GM19468 (cell line): Measurements from ENCODE around the gene POLR3E.
"Not testable (repeated sequence)": the region's sequence is repeated elsewhere in the genome, so short reads cannot be mapped to it uniquely, and the experiment has no call there.

ENCODE experiments used
- ATAC-seq: cut with Tn5 transposase; IDR thresholded peaks from one replicate; pipeline ENCODE4 v1.9.1; 2021; ENCODE audit warnings: mild to moderate bottlenecking, moderate library complexity, moderate number of reproducible peaks; ENCODE audit not compliant: unreplicated experiment; ENCODE audit errors: extremely low read depth

The POLR3E gene

DNA sequence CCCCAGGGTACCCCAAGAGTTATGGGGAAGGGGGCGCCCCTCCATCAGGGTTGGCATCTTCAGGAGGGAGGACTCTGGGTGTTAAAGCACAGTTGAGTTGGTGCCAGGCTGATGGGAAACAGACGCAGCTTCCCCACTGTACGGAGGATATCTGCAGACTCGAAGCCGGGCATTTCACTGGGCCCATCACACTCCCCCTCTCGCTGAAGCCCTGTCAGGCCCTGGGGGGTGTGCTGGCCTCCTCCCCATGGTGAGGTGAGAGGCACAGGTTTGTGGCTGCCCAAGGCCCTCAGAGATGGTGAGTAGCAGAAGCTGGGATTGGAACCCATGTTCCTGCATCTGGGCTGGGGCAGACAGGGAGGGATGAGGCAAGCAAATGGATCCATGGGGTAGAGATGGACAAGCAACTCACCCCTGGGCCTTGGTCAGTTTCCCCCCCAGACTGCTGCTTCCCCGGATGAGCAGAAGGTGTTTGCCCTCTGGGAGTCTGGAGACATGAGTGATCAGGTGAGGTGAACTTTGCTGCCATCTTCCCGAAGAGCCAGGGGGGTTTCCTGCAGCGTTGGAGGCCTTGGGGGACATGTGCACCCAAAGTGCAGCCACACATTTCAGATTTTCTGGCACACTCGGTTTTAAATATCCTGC, 31.0 kb downstream of the POLR3E start:
- ATAC-seq = no peak

GRCh38 chr16:22329199-22329695, 32.0 kb downstream of the POLR3E start:
- ATAC-seq = no peak

DNA sequence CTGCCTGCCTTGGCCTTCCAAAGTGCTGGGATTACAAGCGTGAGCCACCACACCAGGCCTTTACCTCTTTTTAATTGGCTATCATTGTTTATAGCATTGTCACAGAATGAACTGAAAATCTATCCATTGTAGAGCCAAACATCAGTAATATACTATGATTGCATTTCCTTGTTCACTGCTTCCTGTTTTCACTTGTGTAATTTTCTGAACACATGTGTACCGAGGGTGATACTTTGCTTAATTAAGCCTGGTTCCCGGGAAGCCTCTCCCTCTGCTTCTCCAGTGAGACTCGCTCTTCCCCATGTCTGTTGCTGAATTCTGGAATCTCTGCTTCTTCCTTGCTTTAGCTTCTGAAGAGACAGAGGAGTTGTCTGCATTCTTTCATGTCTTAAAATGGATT, 33.1 kb downstream of the POLR3E start:
- no peak for ATAC-seq

GRCh38 chr16:22333457-22333994, 36.3 kb downstream of the POLR3E start:
- no peak for ATAC-seq

- ATAC-seq = no peak
These were observed 38.5 kb downstream of the POLR3E start for GRCh38 chr16:22335668-22336246.

DNA sequence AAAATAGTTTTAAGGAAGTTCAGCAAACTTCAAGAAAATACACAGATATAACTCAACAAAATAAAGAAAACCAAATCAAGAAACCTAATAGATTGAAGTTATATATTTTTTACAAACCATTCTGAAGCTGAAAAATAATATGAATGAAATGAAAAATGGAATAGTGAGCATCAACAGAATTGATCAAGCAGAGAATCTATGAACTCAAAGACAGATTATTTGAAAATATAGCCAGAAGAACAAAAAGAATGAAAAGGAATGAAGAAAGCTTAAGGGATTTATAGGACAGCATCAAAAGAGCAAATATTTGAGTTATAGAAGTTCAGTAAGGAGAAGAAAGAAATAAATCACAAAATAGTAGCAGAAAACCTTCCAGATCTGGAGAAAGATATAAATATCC, 39.4 kb downstream of the POLR3E start:
- no peak for ATAC-seq

DNA sequence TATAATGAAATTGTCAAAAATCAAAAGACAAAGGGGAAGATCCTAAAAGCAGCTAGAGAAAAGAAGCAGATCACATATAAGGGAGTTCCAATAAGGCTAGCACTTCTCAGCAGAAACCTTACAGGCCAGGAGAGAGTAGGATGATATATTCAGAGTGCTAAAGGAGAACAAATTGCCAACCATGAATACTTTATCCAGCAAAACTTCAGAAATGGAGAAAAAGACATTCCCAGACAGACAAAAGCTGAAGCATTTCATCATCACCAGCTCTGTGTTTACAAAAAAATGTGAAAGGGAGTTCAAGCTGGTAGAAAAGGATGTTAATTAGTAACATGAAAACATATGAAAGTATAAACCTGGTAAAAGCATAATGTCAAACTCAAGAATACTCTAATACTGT, 39.8 kb downstream of the POLR3E start:
- ATAC-seq = no peak

DNA sequence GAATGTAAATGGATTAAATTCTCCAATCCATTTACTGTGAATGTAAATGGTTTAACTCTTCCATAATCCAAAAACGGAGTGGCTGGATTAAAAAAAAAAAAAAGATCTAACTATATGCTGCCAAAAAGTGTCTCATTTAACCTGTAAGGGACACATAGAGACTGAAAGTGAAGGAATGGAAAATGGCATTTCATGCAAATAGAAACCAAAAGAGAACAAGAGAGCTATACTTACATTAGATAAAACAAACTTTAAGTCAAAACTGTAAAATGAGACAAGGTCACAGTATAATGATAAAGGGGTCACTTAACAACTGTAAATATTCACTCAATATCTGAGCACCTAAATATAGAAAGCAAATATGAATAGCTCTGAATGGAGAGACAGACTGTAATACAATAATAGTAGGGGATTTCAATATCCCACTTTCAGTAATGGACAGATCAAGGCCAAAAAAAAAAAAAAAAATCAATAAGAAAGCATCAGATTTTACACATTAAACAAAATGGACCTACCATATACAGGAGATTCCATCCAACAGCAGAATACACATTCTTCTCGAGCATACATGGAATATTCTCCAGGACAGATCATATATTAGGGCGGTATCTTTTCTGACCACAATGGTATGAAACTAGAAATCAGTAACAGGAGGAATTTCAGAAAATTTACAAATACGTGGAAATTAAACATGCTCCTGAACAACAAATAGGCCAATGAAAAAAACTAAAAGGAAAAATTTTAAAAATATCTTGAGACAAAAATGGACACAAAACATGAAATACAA, 40.8 kb downstream of the POLR3E start:
- no peak for ATAC-seq

GRCh38 chr16:22340945-22341344, 43.7 kb downstream of the POLR3E start:
- ATAC-seq = no peak

DNA sequence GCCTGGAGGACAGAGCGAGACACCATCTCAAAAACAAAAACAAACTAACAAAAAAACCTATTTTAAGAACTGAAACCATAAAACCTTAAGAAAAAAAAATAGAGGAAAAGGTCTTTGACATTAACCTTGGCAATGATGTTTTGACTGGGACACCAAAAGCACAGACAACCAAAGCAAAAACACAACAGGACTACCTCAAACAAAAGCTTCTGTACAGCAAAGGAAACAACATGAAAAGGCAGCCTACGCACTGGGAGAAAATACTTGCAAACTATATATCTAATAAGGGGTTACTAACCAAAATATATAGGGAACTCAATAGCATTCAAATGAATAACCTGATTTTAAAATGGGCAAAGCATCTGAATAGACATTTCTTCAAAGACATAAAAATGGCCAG, 44.9 kb downstream of the POLR3E start:
- no peak for ATAC-seq

GRCh38 chr16:22346483-22346882, 49.3 kb downstream of the POLR3E start:
- no peak for ATAC-seq

DNA sequence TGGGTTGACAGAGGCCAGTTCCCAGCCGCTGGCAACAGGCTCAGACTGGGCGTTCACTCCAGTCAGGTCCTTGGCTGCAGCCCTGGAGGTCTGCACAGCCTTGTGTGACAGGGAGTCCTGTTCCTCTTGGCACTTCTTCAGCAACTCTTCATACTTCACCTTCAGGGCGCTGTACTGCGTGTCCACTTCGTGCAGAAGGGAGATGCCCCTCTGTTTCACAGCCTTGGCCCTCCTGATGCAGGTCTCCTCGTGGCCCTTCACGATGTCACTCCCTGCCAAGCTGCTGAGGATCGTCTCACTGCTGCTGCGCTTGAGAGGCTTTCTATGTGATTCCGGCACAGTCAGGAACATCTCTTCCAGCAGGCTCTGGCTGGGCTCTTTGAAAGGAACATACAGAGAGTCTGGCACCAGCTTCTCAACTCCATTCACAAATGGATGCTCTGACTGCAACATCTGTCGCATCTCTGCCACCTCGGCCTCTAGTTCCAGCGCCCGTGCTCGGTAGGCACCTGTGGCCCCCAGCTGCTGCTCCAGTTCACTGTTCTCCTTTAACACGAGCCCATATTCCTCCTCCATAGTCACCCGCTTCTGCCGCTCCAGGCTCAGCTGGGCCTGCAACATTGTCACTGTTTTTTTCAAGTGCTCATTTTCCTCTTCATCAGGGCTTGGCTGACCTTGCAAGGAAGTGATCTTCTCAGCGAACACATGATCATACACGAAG, 50.1 kb downstream of the POLR3E start:
- no peak for ATAC-seq

DNA sequence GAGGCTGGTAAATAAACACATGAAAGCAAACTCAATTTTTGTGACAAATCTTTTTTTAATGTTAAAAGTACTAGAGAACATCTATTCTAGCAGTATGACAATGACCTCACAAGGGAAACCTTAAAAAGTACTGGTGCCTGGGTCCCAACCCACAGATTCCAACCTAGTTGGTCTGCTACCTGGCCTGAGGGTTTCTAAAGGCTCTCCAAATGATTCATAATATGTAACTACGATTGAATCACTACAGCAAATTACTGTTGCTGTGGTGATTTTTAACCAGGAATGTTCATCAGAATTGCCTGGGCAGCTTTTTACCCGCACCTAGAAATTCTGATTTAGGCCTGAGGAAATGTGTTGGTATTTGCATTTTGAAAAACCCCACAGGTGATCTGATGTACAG, 51.1 kb downstream of the POLR3E start:
- no peak for ATAC-seq

DNA sequence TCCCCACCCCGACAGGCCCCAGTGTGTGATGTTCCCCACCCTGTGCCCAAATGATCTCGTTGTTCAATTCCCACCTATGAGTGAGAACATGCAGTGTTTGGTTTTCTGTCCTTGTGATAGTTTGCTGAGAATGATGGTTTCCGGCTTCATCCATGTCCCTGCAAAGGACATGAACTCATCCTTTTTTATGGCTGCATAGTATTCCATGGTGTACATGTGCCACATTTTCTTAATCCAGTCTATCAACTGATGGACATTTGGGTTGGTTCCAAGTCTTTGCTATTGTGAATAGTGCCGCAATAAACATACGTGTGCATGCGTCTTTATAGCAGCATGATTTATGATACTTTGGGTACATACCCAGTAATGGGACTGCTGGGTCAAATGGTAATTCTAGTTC, 53.8 kb downstream of the POLR3E start:
- ATAC-seq = not testable (repeated sequence)

GRCh38 chr16:22352140-22352539, 54.9 kb downstream of the POLR3E start:
- no peak for ATAC-seq

DNA sequence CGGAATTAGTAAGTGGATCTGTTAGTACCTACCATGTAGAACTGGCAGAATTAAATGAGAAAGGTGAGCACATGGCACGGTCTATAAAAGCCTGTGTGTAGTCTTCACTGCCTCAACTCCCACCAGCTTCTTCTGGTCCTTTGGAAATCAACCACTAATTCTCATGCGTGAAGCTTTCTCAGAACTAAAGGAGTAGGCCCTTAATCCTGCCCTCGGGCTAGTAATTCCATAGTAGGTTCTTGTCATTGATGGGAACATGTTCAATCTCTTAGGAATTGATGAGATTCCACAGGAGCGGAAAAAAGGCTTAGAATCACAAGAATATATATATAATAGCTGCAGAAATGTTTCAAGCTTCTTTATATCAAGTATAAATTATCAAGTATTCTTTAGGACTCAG, 55.5 kb downstream of the POLR3E start:
- no peak for ATAC-seq

- ATAC-seq = no peak
These were observed 56.1 kb downstream of the POLR3E start for GRCh38 chr16:22353191-22353919.

- ATAC-seq = no peak
These were observed 56.8 kb downstream of the POLR3E start for GRCh38 chr16:22353933-22354541.

GRCh38 chr16:22355487-22355908, 58.3 kb downstream of the POLR3E start:
- ATAC-seq = no peak
